ENCODE results near the gene FAM114A2. TPM values are rescaled to one million over a fixed set of nuclear protein-coding genes. Genes with fewer than 3 reads are reported as not detected.

The FAM114A2 gene
- total RNA-seq, 4 donors from 2014 or later, result 7.8 to 13.3 (median 11.5) TPM

- H3K4me3 ChIP-seq, result no peak overlapping the region
- H3K36me3 ChIP-seq, result no peaks in the 10 kb centered on the region
- no peak for DNase-seq (ENCODE audit: low spot score in 2 of 2)
- H3K27ac ChIP-seq, result no peak overlapping the region
- H3K4me1 ChIP-seq, result no peaks in the 10 kb centered on the region
- WGBS, result 89% methylated on average over 1 of the region's 1 CpG
- no peaks in the 10 kb centered on the region for H3K27me3 ChIP-seq
- H3K9me3 ChIP-seq, result no peaks in the 10 kb centered on the region
- no peak for TF ChIP-seq EP300 (IDR thresholded peaks at IDR 0.05)
- TF ChIP-seq POLR2A (IDR thresholded peaks at IDR 0.05), result no peak
- TF ChIP-seq POLR2AphosphoS5 (IDR thresholded peaks at IDR 0.05), result no peak
- no peak for TF ChIP-seq CTCF (IDR thresholded peaks at IDR 0.05)
Measured at GRCh38 chr5:153952057-153952456, 86.7 kb downstream of the FAM114A2 start.

- Histone ChIP-seq H3K4me1 (no peaks in the 10 kb centered on the region), H3K27ac (no peak overlapping the region), H3K36me3 (no peaks in the 10 kb centered on the region), H3K9me3 (peaks cover 18% of the 10 kb centered on the region), H3K4me3 (no peak overlapping the region), H3K27me3 (no peaks in the 10 kb centered on the region)
- no peak for TF ChIP-seq POLR2A (IDR thresholded peaks at IDR 0.05)
- no peak for TF ChIP-seq POLR2AphosphoS5 (IDR thresholded peaks at IDR 0.05)
- no peak for TF ChIP-seq CTCF (IDR thresholded peaks at IDR 0.05)
- TF ChIP-seq EP300 (IDR thresholded peaks at IDR 0.05), result no peak
- WGBS, result 94% methylated on average over 2 of the region's 3 CpGs
- DNase-seq (ENCODE audit: low spot score in 2 of 2), result no peak
Measured at GRCh38 chr5:153941265-153941664, 97.4 kb downstream of the FAM114A2 start.

Other genes with a start within 250 kb of the FAM114A2 start
- 10 to 100 TPM; 32.9 to 48.4 (median 39.9) TPM for gene MFAP3, start 57 bp upstream of the FAM114A2 start, total RNA-seq
- gene GALNT10, start 151.8 kb upstream of the FAM114A2 start, total RNA-seq, result 10 to 100 TPM; 11.6 to 16.3 (median 14.8) TPM

Measured in suprapubic skin (tissue), 4 donors.